ENCODE measurements around the gene KCNQ1.

DNA sequence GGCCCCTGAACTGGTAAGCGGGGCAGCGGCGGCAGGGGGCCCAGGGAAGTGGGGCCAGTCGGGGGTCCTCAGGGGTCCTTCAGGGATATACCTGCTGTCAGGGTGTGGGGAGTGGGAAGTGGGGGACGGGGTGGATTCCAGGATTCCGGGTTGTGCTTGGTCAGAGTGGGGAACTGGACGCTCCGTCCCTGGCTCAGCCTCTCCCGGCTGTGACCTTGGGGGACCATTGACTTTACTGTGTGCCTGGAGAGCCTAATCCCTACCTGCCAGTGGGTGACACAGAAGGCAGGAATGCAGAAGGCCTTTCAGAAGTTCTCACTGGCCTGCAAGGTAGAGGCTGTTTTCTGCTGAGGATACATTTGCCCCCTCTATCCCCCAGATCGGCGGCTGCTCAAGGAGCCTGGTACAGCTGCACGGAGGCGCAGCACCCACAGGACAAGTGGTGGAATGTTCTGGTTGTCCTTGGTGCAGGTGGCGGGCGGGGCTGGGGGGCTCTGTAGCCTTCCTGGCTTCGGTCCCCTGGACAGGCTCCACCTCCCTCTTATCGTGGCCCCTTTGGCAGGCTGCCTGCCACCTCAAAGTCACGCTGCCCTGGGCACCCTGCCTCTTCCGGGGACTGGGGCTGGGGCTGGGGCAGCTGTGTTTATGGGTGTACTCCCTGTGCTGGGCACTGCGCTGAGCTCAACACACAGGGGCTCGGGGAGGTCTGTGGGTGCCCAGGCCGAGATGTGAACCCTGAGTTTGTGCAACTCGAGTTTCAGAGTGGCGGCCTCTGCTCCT is 18.4 kb downstream of the KCNQ1 start:
- TF ChIP-seq TAF1 (IDR thresholded peaks at IDR 0.05; ENCODE audit: borderline replicate concordance, low read depth, low read length): no peak
- no peak for TF ChIP-seq POLR2A (IDR thresholded peaks at IDR 0.05; ENCODE audit: low read depth, low read length)

Measured in GM12892 (cell line).